ENCODE measurements around the gene WWOX.

GRCh38 chr16:78895681-78896080 is 796.2 kb downstream of the WWOX start:
- TF ChIP-seq CTCF (IDR thresholded peaks at IDR 0.05) (no peak), POLR2A (IDR thresholded peaks at IDR 0.05) (no peak)

Data from thyroid gland (tissue), 4 donors.